RWPE2 (cell line): ENCODE data around the gene FRG2.
A peak's percentile ranks its signal among the peaks of the same experiment; 100 is the strongest.
"Not testable (repeated sequence)": the region's sequence is repeated elsewhere in the genome, so short reads cannot be mapped to it uniquely, and the experiment has no call there.

Experiments used
- ATAC-seq: fragments of 200-7000 bp; cut with Tn5 transposase; 3 replicates; pipeline ENCODE4 v1.9.1; 2021; ENCODE audit warnings: low read depth
- DNase-seq: peaks from one replicate; pipeline ENCODE4 v3.0.0-alpha.2; 2020; ENCODE audit warnings: low spot score
- H3K27ac ChIP-seq: fragments of 450-650 bp; 2 replicates; pipeline ENCODE4 v1.5.1; 2017; ENCODE audit warnings: mild to moderate bottlenecking; ENCODE audit not compliant: poor library complexity, severe bottlenecking
- H3K27me3 ChIP-seq: fragments of 250-450 bp; sonication (Bioruptor Pico); 2 replicates; pipeline ENCODE4 v1.5.1; 2021; ENCODE audit warnings: mild to moderate bottlenecking, moderate library complexity; ENCODE audit not compliant: insufficient read depth, poor library complexity, severe bottlenecking
- H3K36me3 ChIP-seq: fragments of 250-450 bp; sonication (Bioruptor Pico); 2 replicates; pipeline ENCODE4 v1.5.1; 2020; ENCODE audit warnings: low read depth, mild to moderate bottlenecking, moderate library complexity
- H3K4me1 ChIP-seq: fragments of 250-450 bp; sonication (Bioruptor Pico); 2 replicates; pipeline ENCODE4 v1.5.1; 2021; ENCODE audit warnings: mild to moderate bottlenecking, moderate library complexity; ENCODE audit not compliant: insufficient read depth, poor library complexity, severe bottlenecking
- H3K4me3 ChIP-seq: fragments of 250-450 bp; sonication (Bioruptor Pico); 2 replicates; pipeline ENCODE4 v1.5.1; 2021; ENCODE audit warnings: mild to moderate bottlenecking, moderate library complexity; ENCODE audit not compliant: severe bottlenecking
- H3K9me3 ChIP-seq: fragments of 250-450 bp; sonication (Bioruptor Pico); 2 replicates; pipeline ENCODE4 v1.5.1; 2021; ENCODE audit warnings: mild to moderate bottlenecking, moderate library complexity; ENCODE audit not compliant: severe bottlenecking
- TF ChIP-seq, protein P1 (sequence below): fragments of 450-650 bp; IDR thresholded peaks from one replicate; pipeline ENCODE4 v1.5.1; 2017; ENCODE audit warnings: mild to moderate bottlenecking, moderate library complexity; ENCODE audit not compliant: poor library complexity, severe bottlenecking

Gene FRG2

DNA sequence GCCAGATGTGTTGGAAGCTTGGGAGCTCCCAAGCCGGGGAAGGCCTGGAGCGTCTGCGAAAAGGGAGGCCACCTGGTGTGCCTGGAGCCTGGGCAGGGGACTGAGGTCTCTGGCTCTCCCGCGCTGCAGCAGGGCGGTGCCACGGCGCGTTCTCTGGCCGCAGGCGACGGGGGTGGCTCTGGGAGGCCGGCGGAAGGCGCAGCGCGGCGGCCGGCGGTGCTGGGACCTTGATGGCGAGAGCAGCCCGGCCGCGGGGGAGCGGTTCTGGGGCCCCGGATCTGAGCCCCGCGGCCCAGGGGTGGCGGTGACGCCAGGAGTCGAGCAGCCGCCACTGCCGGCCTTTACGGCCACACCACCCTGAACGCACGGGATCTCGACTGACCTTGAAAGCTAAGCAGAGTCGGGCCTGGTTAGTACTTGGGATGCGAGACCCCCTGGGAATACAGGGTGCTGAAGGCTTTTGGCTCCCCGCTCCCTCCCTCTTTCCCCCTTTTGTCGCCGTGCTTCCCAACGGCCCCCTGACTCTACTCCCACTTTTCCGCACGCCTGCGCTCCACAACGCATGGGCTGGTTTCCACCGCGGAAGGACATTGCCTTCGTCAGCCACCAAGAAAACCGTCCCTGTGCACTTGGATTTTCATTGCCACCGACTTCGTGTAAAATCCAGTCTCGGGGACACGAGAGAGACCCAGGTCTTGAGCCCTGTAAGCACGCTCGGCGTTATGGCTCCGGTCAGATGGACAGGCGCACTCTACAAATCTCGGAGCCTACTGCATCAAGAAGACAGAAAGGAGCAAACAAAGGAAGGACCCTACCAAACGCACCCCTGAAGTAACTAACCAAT lies 9.5 kb downstream of the FRG2 start:
- Histone ChIP-seq H3K27ac (no peak overlapping the region), H3K4me1 (no peaks in the 10 kb centered on the region), H3K27me3 (peaks cover 78% of the 10 kb centered on the region), H3K9me3 (no peaks in the 10 kb centered on the region), H3K4me3 (no peak overlapping the region), H3K36me3 (no peaks in the 10 kb centered on the region)
- TF ChIP-seq, protein P1, sequence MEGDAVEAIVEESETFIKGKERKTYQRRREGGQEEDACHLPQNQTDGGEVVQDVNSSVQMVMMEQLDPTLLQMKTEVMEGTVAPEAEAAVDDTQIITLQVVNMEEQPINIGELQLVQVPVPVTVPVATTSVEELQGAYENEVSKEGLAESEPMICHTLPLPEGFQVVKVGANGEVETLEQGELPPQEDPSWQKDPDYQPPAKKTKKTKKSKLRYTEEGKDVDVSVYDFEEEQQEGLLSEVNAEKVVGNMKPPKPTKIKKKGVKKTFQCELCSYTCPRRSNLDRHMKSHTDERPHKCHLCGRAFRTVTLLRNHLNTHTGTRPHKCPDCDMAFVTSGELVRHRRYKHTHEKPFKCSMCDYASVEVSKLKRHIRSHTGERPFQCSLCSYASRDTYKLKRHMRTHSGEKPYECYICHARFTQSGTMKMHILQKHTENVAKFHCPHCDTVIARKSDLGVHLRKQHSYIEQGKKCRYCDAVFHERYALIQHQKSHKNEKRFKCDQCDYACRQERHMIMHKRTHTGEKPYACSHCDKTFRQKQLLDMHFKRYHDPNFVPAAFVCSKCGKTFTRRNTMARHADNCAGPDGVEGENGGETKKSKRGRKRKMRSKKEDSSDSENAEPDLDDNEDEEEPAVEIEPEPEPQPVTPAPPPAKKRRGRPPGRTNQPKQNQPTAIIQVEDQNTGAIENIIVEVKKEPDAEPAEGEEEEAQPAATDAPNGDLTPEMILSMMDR, result no peak
- DNase-seq, result no peak
- no peak for ATAC-seq

DNA sequence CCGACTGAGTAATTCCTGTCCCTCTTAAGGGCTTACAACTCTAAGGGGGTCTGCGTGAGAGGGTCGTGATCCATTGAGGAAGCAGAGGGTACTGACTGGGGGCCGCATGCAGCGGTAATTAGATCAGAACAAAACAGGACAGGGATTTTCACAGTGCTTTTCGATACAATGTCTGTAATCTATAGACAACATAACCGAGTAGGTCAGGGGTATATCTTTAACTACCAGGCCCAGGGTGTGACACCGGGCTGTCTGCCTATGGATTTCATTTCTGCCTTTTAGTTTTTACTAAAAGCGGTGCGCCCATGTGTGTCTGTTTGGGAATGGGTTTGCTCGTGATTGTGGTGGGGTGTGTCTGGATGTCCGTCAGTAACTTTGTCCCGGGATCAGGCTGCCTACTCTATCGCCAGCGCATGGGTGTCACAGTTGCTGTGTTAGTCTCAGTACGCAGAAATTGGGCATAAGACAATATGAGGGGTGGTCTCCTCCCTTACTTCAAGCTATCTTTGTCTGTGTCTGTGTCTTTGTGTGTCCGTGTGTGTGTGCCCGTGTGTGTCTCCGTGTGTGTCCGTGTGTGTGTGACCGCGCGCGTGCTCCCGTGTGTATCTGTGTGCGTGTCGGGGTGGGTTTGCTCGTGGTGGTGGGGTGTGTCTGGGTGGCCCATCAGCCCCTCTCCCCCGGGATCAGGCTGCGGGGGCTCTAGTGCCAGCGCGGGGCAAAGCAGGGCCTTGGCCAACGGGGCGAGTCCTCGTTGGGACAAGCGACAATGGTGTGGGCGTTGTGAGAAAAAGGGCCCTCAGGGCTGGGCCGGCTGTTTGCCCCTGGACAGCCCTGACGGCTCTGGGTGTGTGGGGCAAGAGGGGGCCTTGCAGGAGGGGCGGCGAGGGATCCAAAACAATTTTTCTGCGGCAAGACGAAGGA lies 10.4 kb downstream of the FRG2 start:
- H3K9me3 ChIP-seq, result no peaks in the 10 kb centered on the region
- no peak for DNase-seq
- TF ChIP-seq, protein P1, result no peak
- peaks cover 76% of the 10 kb centered on the region for H3K27me3 ChIP-seq
- H3K27ac ChIP-seq, result no peak overlapping the region
- H3K36me3 ChIP-seq, result no peaks in the 10 kb centered on the region
- no peak overlapping the region for H3K4me3 ChIP-seq
- ATAC-seq, result no peak
- no peaks in the 10 kb centered on the region for H3K4me1 ChIP-seq

- H3K9me3 ChIP-seq, result no peaks in the 10 kb centered on the region
- H3K4me3 ChIP-seq, result peak overlapping the region; percentile 39
- DNase-seq, result no peak
Measured at GRCh38 chr4:190015538-190016368, 11.3 kb downstream of the FRG2 start.

DNA sequence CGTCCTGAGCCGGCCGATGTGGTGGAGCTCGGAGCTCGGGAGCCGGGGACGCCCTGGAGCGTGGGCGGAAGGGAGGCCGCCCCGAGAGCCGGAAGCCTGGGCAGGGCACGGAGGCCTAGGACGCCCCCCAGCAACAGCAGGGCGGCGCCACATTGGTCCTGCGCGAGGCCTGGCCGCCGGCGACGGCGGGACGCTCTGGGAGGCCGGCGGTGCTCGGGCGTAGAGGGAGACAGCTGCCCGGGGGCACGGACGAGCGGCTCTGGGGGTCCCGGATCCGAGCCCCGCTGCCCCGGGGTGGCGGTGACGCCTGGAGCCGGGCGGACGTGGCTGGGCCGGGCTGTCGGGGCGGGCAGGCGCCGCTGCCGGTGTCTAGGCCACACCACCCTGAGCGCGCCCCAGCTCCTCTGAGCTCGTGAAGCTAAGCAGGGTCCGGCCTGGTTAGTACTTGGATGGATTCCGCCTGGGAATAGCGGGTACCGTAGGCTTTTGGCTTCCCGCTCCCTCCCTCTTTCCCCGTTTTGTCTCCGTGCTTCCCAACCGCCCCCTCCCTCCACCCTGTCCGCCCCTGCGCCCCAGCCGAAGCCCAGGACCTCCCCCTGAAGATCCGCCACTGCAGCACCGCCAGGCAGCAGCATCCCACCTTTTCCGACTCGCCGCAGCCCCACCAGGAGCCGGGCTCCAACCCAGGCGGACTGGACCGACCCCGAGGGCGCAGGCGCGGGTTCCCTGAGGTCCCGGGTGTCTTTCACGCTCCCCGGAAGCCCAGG lies 12.1 kb downstream of the FRG2 start:
- peak overlapping the region; percentile 39 for H3K4me3 ChIP-seq
- H3K9me3 ChIP-seq, result no peaks in the 10 kb centered on the region
- H3K27me3 ChIP-seq, result peaks cover 60% of the 10 kb centered on the region
- no peaks in the 10 kb centered on the region for H3K36me3 ChIP-seq
- no peaks in the 10 kb centered on the region for H3K4me1 ChIP-seq
- TF ChIP-seq, protein P1, result no peak
- no peak overlapping the region for H3K27ac ChIP-seq
- DNase-seq, result no peak
- peak; percentile 72 for ATAC-seq

More at GRCh38 chr4:190015538-190016368, 11.3 kb downstream of the FRG2 start:
- TF ChIP-seq, protein P1, result no peak
- ATAC-seq, result no peak
- Histone ChIP-seq H3K36me3 (no peaks in the 10 kb centered on the region), H3K4me1 (no peaks in the 10 kb centered on the region), H3K27me3 (peaks cover 68% of the 10 kb centered on the region), H3K27ac (no peak overlapping the region)

DNA sequence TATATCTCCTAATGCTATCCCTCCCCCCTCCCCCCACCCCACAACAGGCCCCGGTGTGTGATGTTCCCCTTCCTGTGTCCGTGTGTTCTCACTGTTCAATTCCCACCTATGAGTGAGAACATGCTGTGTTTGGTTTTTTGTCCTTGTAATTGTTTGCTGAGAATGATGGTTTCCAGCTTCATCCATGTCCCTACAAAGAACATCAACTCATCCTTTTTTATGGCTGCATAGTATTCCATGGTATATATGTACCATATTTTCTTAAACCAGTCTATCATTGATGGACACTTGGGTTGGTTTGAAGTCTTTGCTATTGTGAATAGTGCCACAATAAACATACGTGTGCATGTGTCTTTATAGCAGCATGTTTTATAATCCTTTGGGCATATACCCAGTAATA lies 37.1 kb downstream of the FRG2 start:
- not testable (repeated sequence) for H3K27ac ChIP-seq, H3K27me3 ChIP-seq, DNase-seq, ATAC-seq, H3K36me3 ChIP-seq, H3K9me3 ChIP-seq, H3K4me3 ChIP-seq, H3K4me1 ChIP-seq
